ENCODE data around the gene MPLKIP. TPM values are rescaled to one million over a fixed set of nuclear protein-coding genes. Genes with fewer than 3 reads are reported as not detected.

The MPLKIP gene
- polyA plus RNA-seq, 1 of the 3 experiments (the other 2 are of a cell fraction) = 48.4 TPM

DNA sequence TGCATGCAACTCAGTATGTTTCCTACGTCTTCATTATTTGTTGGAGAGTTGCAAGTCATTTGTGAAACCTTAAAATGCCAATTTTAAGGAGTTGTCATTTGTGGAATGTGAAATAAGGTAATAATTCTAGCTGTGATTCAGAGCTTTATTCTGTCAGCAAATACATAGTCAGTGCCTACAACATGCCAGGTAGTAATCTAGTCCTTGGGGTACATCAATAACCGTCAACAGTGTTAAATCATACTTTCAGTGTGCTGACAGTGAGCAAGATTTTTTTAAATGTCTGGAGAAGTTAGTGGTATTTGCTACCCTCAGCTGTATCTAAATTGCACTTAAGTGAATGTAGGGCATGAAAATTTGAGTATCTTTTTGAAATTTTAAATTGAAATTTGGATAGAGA lies 36.7 kb downstream of the MPLKIP start:
- Histone ChIP-seq H2AFZ (ENCODE audit: low read depth) (no peak overlapping the region), H3K9ac (no peak overlapping the region), H3K27me3 (ENCODE audit: insufficient read depth) (no peaks in the 10 kb centered on the region), H3K9me2 (no peaks in the 10 kb centered on the region), H3K27ac (ENCODE audit: low read depth in 2 of 2, low read length in 1 of 2) (no peak overlapping the region), H3K4me1 (ENCODE audit: control insufficient read depth in 1 of 2, insufficient read depth in 2 of 2, low read depth in 1 of 2, low read length in 1 of 2) (peaks cover 0 to 8% of the 10 kb centered on the region in 2 experiments; a peak in 2 of 4 replicates), H3F3A (replicated peaks; ENCODE audit: insufficient read depth) (peaks cover 27% of the 10 kb centered on the region), H3K9me3 (no peaks in the 10 kb centered on the region), H3K4me2 (no peak overlapping the region), H4K20me1 (ENCODE audit: insufficient read depth) (no peaks in the 10 kb centered on the region), H3K36me3 (replicated peaks in 1 of 2; ENCODE audit: control insufficient read depth in 1 of 2, insufficient read depth in 2 of 2, low read length in 1 of 2) (peaks cover 57 to 70% of the 10 kb centered on the region in 2 experiments), H3K4me3 (ENCODE audit: low read depth in 2 of 2, low read length in 1 of 2) (no peak overlapping the region), H3K79me2 (ENCODE audit: insufficient read depth) (peaks cover 40% of the 10 kb centered on the region)
- no peak for DNase-seq
- POLR2A ChIA-PET = no interaction called here
- TF ChIP-seq, protein P1, sequence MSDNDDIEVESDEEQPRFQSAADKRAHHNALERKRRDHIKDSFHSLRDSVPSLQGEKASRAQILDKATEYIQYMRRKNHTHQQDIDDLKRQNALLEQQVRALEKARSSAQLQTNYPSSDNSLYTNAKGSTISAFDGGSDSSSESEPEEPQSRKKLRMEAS (IDR thresholded peaks at IDR 0.05; ENCODE audit: low read depth) = no peak
- TF ChIP-seq TEAD4 (IDR thresholded peaks at IDR 0.05; ENCODE audit: borderline replicate concordance, insufficient read depth) = no peak
- no peak for TF ChIP-seq RXRA (IDR thresholded peaks at IDR 0.05; ENCODE audit: borderline replicate concordance, low read depth)
- no peak for TF ChIP-seq YY1 (IDR thresholded peaks at IDR 0.05; ENCODE audit: low read depth)
- TF ChIP-seq EP300 (IDR thresholded peaks at IDR 0.05; ENCODE audit: borderline replicate concordance in 1 of 2, low read depth in 1 of 2, low read length in 1 of 2) = no peak
- no peak for TF ChIP-seq NFIC (IDR thresholded peaks at IDR 0.05; ENCODE audit: borderline replicate concordance)
- TF ChIP-seq FOXJ3 (CRISPR knock-in tag; IDR thresholded peaks at IDR 0.05) = no peak
- no peak for TF ChIP-seq ELF1 (IDR thresholded peaks at IDR 0.05)
- TF ChIP-seq, protein P2, sequence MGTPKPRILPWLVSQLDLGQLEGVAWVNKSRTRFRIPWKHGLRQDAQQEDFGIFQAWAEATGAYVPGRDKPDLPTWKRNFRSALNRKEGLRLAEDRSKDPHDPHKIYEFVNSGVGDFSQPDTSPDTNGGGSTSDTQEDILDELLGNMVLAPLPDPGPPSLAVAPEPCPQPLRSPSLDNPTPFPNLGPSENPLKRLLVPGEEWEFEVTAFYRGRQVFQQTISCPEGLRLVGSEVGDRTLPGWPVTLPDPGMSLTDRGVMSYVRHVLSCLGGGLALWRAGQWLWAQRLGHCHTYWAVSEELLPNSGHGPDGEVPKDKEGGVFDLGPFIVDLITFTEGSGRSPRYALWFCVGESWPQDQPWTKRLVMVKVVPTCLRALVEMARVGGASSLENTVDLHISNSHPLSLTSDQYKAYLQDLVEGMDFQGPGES (IDR thresholded peaks at IDR 0.05; ENCODE audit: low read depth, low read length) = no peak
- no peak for TF ChIP-seq GATA2 (CRISPR knock-in tag; IDR thresholded peaks at IDR 0.05)
- TF ChIP-seq NRF1 (IDR thresholded peaks at IDR 0.05; ENCODE audit: low read depth, low read length) = no peak
- TF ChIP-seq MEF2A (IDR thresholded peaks at IDR 0.05; ENCODE audit: borderline replicate concordance, low read depth) = no peak
- no peak for TF ChIP-seq SMC3 (IDR thresholded peaks at IDR 0.05; ENCODE audit: low read depth, low read length)
- TF ChIP-seq, protein P3, sequence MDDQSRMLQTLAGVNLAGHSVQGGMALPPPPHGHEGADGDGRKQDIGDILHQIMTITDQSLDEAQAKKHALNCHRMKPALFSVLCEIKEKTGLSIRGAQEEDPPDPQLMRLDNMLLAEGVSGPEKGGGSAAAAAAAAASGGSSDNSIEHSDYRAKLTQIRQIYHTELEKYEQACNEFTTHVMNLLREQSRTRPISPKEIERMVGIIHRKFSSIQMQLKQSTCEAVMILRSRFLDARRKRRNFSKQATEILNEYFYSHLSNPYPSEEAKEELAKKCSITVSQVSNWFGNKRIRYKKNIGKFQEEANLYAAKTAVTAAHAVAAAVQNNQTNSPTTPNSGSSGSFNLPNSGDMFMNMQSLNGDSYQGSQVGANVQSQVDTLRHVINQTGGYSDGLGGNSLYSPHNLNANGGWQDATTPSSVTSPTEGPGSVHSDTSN (IDR thresholded peaks at IDR 0.05) = no peak; the same call in 1 of the 2 replicates
- 96% methylated on average over 2 of the region's 2 CpGs for WGBS (ENCODE audit: low lambda C conversion rate)
- CTCF ChIA-PET = interaction anchor here (1.2 to 3.4 kb wide), 3 partner anchors 12 to 37 kb away, joined by 3 to 10 read pairs (median 4); partner anchors contain the start of genes MPLKIP and SUGCT

DNA sequence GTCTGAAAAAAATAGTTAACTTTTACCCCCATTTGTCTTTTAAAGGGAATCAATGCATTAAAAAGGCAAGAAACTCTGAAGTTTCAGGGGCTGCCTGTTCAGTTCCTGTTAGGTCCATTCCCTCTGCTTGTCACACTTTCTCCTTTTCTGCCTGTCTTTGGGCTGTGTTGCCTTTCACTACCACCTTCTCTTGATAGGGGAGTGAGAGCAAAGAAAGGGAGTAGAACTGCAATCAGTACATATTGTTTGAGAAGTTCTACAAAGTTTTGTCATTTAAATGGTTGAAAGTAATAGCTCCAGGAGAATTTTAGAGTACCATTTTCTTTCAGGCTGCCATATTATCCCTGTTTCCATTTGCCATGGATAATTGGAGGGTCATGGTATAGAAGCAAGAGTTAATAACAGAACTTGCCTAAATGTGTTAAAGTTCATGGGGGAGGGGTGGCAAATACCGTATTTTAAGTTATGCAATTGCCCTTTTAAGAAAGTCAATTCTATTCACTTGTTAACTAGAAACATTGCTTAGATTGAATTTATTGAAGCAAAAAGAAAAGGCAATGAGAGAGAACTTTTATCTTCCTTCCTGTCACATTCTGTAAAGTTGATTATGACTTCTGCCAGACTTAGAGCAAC lies 38.6 kb downstream of the MPLKIP start:
- Histone ChIP-seq H3K9me2 (no peaks in the 10 kb centered on the region), H3K27ac (ENCODE audit: low read depth in 2 of 2, low read length in 1 of 2) (no peak overlapping the region), H3K4me2 (no peak overlapping the region), H3K79me2 (ENCODE audit: insufficient read depth) (peaks cover 22% of the 10 kb centered on the region), H4K20me1 (ENCODE audit: insufficient read depth) (no peaks in the 10 kb centered on the region), H3F3A (replicated peaks; ENCODE audit: insufficient read depth) (peaks cover 28% of the 10 kb centered on the region), H3K9ac (no peak overlapping the region), H3K27me3 (ENCODE audit: insufficient read depth) (no peaks in the 10 kb centered on the region), H3K9me3 (no peaks in the 10 kb centered on the region), H3K4me1 (ENCODE audit: control insufficient read depth in 1 of 2, insufficient read depth in 2 of 2, low read depth in 1 of 2, low read length in 1 of 2) (peaks cover 0 to 12% of the 10 kb centered on the region in 2 experiments; a peak in 2 of 4 replicates), H2AFZ (ENCODE audit: low read depth) (no peak overlapping the region), H3K36me3 (replicated peaks in 1 of 2; ENCODE audit: control insufficient read depth in 1 of 2, insufficient read depth in 2 of 2, low read length in 1 of 2) (peaks cover 67 to 69% of the 10 kb centered on the region in 2 experiments), H3K4me3 (ENCODE audit: low read depth in 2 of 2, low read length in 1 of 2) (no peak overlapping the region)
- CTCF ChIA-PET = interaction anchor here (1.9 kb wide), 1 partner anchor 39 kb away, joined by 4 read pairs; the partner anchor contains the start of gene SUGCT
- TF ChIP-seq, protein P4, sequence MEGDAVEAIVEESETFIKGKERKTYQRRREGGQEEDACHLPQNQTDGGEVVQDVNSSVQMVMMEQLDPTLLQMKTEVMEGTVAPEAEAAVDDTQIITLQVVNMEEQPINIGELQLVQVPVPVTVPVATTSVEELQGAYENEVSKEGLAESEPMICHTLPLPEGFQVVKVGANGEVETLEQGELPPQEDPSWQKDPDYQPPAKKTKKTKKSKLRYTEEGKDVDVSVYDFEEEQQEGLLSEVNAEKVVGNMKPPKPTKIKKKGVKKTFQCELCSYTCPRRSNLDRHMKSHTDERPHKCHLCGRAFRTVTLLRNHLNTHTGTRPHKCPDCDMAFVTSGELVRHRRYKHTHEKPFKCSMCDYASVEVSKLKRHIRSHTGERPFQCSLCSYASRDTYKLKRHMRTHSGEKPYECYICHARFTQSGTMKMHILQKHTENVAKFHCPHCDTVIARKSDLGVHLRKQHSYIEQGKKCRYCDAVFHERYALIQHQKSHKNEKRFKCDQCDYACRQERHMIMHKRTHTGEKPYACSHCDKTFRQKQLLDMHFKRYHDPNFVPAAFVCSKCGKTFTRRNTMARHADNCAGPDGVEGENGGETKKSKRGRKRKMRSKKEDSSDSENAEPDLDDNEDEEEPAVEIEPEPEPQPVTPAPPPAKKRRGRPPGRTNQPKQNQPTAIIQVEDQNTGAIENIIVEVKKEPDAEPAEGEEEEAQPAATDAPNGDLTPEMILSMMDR (IDR thresholded peaks at IDR 0.05) = no peak
- TF ChIP-seq FOSL2 (IDR thresholded peaks at IDR 0.05; ENCODE audit: borderline replicate concordance, low read depth) = no peak
- no peak for TF ChIP-seq RAD21 (IDR thresholded peaks at IDR 0.05; ENCODE audit: low read length)
- TF ChIP-seq, protein P2 (IDR thresholded peaks at IDR 0.05; ENCODE audit: low read depth, low read length) = no peak
- no peak for TF ChIP-seq JUND (IDR thresholded peaks at IDR 0.05)
- no peak for TF ChIP-seq ELF1 (IDR thresholded peaks at IDR 0.05)
- no peak for TF ChIP-seq NRF1 (IDR thresholded peaks at IDR 0.05; ENCODE audit: low read depth, low read length)
- no peak for TF ChIP-seq TEAD4 (IDR thresholded peaks at IDR 0.05; ENCODE audit: borderline replicate concordance, insufficient read depth)
- no peak for TF ChIP-seq YY1 (IDR thresholded peaks at IDR 0.05; ENCODE audit: low read depth)
- no peak for TF ChIP-seq SIN3A (IDR thresholded peaks at IDR 0.05; ENCODE audit: borderline replicate concordance, low read depth, low read length)
- POLR2A ChIA-PET = no interaction called here
- DNase-seq = no peak
- WGBS (ENCODE audit: low lambda C conversion rate) = 90% methylated on average over 1 of the region's 1 CpG
